Measurements from ENCODE around the gene PRPSAP1. TPM values are rescaled to one million over a fixed set of nuclear protein-coding genes. Genes with fewer than 3 reads are reported as not detected.
A peak's percentile ranks its signal among the peaks of the same experiment; 100 is the strongest.

Gene PRPSAP1
- total RNA-seq, 1 experiment from 2014 or later = 47.8 TPM

- no peaks in the 10 kb centered on the region for H3K9me2 ChIP-seq (replicated peaks; ENCODE audit: low read length)
- peak within 1 kb of the TSS; percentile 77 for H3K4me3 ChIP-seq (ENCODE audit: low read length)
- no peaks in the 10 kb centered on the region for H3K27me3 ChIP-seq (ENCODE audit: low read length)
- peak within 1 kb of the TSS; percentile 74 for H3K27ac ChIP-seq (ENCODE audit: low read length)
- peaks cover 50% of the 10 kb centered on the region for H3K4me1 ChIP-seq (ENCODE audit: insufficient read depth, low read length)
- H3F3A ChIP-seq (ENCODE audit: low read length, unreplicated experiment) = no peaks in the 10 kb centered on the region
- peaks cover 9% of the 10 kb centered on the region; the same call in 1 of the 2 replicates for H3K36me3 ChIP-seq (ENCODE audit: low read depth, low read length)
- DNase-seq = peak; percentile 100
- peak within 1 kb of the TSS; percentile 93 for H3K4me2 ChIP-seq (ENCODE audit: low read length)
- no peaks in the 10 kb centered on the region for H3K9me3 ChIP-seq (ENCODE audit: low read length)
- peak within 1 kb of the TSS; percentile 82 for H3K9ac ChIP-seq (ENCODE audit: low read length)
- peak within 1 kb of the TSS; percentile 60 for H2AFZ ChIP-seq (ENCODE audit: low read length)
- TF ChIP-seq CTCF (conservative IDR thresholded peaks at IDR 0.05; ENCODE audit: low read depth, low read length) = no peak
- no peak for TF ChIP-seq EZH2 (IDR thresholded peaks at IDR 0.05; ENCODE audit: low read length, unreplicated experiment)
- no peak for TF ChIP-seq EZH2phosphoT487 (IDR thresholded peaks at IDR 0.05; ENCODE audit: borderline replicate concordance, low read length)
- H4K20me1 ChIP-seq (ENCODE audit: low read length) = peaks cover 11% of the 10 kb centered on the region; the same call in 1 of the 2 replicates
- CTCF ChIA-PET = interaction anchor here (0.9 to 1.4 kb wide), 3 partner anchors 13 to 16 kb away, joined by 3 to 7 read pairs (median 3); no protein-coding TSS in a partner anchor
- POLR2A ChIA-PET (ENCODE audit: unreplicated experiment) = interaction anchor here (0.6 to 1.5 kb wide), 9 partner anchors 11 to 368 kb away, joined by 3 to 9 read pairs (median 4); partner anchors contain the start of gene TRIM65
- H3K79me2 ChIP-seq (ENCODE audit: low read length) = peaks cover 45% of the 10 kb centered on the region
- ATAC-seq = peak; percentile 94
- intact Hi-C loops (cut with micrococcal nuclease) = loop anchor here (1.0 to 10.0 kb wide), 2 partner anchors 13 to 160 kb away; partner anchors contain the start of gene EXOC7
- BruUV-seq (replicated peaks) = no TSS peak
Measured at GRCh38 chr17:76264755-76265623, 88.7 kb downstream of the PRPSAP1 start, which contains the start of gene UBALD2. UBALD2 (plus strand) TSS chr17:76265348; CDS start chr17:76265506, 158 bp downstream.

GRCh38 chr17:76264425-76264754, 89.3 kb downstream of the PRPSAP1 start:
- ATAC-seq (no peak), DNase-seq (no peak)
- Histone ChIP-seq H3K4me3 (ENCODE audit: low read length) (peak overlapping the region; percentile 62), H3K27me3 (ENCODE audit: low read length) (no peaks in the 10 kb centered on the region), H2AFZ (ENCODE audit: low read length) (peak overlapping the region; percentile 60), H3K9me3 (ENCODE audit: low read length) (no peaks in the 10 kb centered on the region), H3K9ac (ENCODE audit: low read length) (peak overlapping the region; percentile 58), H3K9me2 (replicated peaks; ENCODE audit: low read length) (no peaks in the 10 kb centered on the region), H3K4me2 (ENCODE audit: low read length) (peak overlapping the region; percentile 88), H3K79me2 (ENCODE audit: low read length) (peaks cover 39% of the 10 kb centered on the region), H3F3A (ENCODE audit: low read length, unreplicated experiment) (no peaks in the 10 kb centered on the region), H3K4me1 (ENCODE audit: insufficient read depth, low read length) (peaks cover 51% of the 10 kb centered on the region), H3K27ac (ENCODE audit: low read length) (peak overlapping the region; percentile 74), H4K20me1 (ENCODE audit: low read length) (0 out of 2 replicates have a peak, but pooled peaks cover 8% of the 10 kb centered on the region), H3K36me3 (ENCODE audit: low read depth, low read length) (peaks cover 7% of the 10 kb centered on the region; the same call in 1 of the 2 replicates)
- ChIA-PET CTCF (interaction anchor here (0.9 to 1.4 kb wide), 3 partner anchors 12 to 16 kb away, joined by 3 to 7 read pairs (median 3); no protein-coding TSS in a partner anchor), POLR2A (ENCODE audit: unreplicated experiment) (interaction anchor here (0.6 to 1.5 kb wide), 5 partner anchors 10 to 155 kb away, joined by 4 to 9 read pairs (median 5); no protein-coding TSS in a partner anchor)
- TF ChIP-seq EZH2phosphoT487 (IDR thresholded peaks at IDR 0.05; ENCODE audit: borderline replicate concordance, low read length) = no peak
- TF ChIP-seq CTCF (conservative IDR thresholded peaks at IDR 0.05; ENCODE audit: low read depth, low read length) = no peak
- no peak for TF ChIP-seq EZH2 (IDR thresholded peaks at IDR 0.05; ENCODE audit: low read length, unreplicated experiment)
- intact Hi-C loops (cut with micrococcal nuclease) = loop anchor here (1.0 to 10.0 kb wide), 2 partner anchors 12 to 160 kb away; partner anchors contain the start of gene EXOC7
- no TSS peak for BruUV-seq (replicated peaks)

All from PC-3 (cell line).